Neural cell (in vitro differentiated cells): ENCODE measurements around the gene DLEU7.

Source experiments
- POLR2AphosphoS5 ChIP-seq: IDR thresholded peaks from 2 replicates; pipeline ENCODE4 v1.6.1; 2012
- TF ChIP-seq, protein P1 (sequence below): fragments of 450-650 bp; IDR thresholded peaks from 2 replicates; pipeline ENCODE4 v1.5.1; 2014; ENCODE audit warnings: antibody characterized with exemption, mild to moderate bottlenecking, moderate library complexity; ENCODE audit not compliant: poor library complexity, severe bottlenecking

DNA sequence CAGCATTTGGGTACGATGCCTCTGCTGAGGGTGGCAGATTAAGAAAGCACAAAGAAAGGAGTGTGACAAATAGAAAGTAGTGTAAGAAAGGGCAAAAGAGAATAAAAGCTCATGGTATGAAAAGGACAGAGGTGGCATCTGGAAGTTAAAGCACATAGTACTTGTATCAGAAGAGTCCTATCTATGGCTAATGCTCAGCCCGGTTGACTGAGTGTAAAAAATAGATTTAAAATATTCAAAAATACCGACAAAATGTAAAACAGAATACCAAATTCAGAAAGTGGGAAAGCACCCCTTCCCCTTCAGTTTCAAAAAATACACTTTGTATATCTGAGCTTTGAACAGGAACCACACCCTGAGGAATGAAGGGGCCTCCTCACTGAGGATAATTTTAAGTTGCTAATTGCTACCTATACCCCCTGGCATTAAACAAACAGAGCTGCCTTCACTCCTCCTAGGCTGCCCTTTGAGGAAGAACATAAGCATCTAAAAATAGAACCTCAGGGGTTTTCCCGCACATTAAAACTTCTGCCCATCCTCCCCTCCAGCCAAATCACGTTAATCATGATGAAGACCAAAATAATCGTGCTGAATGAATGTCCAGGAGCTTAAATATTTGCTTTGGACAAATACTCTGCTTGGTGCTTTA, 43.3 kb downstream of the DLEU7 start:
- TF ChIP-seq, protein P1, sequence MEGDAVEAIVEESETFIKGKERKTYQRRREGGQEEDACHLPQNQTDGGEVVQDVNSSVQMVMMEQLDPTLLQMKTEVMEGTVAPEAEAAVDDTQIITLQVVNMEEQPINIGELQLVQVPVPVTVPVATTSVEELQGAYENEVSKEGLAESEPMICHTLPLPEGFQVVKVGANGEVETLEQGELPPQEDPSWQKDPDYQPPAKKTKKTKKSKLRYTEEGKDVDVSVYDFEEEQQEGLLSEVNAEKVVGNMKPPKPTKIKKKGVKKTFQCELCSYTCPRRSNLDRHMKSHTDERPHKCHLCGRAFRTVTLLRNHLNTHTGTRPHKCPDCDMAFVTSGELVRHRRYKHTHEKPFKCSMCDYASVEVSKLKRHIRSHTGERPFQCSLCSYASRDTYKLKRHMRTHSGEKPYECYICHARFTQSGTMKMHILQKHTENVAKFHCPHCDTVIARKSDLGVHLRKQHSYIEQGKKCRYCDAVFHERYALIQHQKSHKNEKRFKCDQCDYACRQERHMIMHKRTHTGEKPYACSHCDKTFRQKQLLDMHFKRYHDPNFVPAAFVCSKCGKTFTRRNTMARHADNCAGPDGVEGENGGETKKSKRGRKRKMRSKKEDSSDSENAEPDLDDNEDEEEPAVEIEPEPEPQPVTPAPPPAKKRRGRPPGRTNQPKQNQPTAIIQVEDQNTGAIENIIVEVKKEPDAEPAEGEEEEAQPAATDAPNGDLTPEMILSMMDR = no peak
- no peak for TF ChIP-seq POLR2AphosphoS5
